ENCODE data around the gene TSPO2. TPM values are rescaled to one million over a fixed set of nuclear protein-coding genes. Genes with fewer than 3 reads are reported as not detected.

Gene TSPO2
- total and polyA plus RNA-seq, 2 of the 13 experiments (the other 11 are each of a cell fraction or from before 2014, with no cell fraction given): 0.55 TPM; not detected in 1

- H3K9ac ChIP-seq (ENCODE audit: insufficient read depth, low read depth, low read length): peak overlapping the region; percentile 78
- no peaks in the 10 kb centered on the region for H4K20me1 ChIP-seq (ENCODE audit: insufficient read depth, low read length)
- H3K36me3 ChIP-seq (replicated peaks in 1 of 2; ENCODE audit: control insufficient read depth in 1 of 2, insufficient read depth in 2 of 2, low read length in 2 of 2): no peaks in the 10 kb centered on the region
- peak; percentile 70 for ATAC-seq
- peak overlapping the region; percentile 87 for H3K27ac ChIP-seq (ENCODE audit: extremely low read length, insufficient read depth, low read length)
- in situ Hi-C loops (cut with HindIII; ENCODE audit: extremely low pct_ligation_motif_present, low pct_unique_long_range_greater_than_20kb): loop anchor here (5.0 kb wide), 1 partner anchor 75 kb away; the partner anchor contains the start of genes NFYA and OARD1
- WGBS (ENCODE audit: low lambda C conversion rate): 0% methylated on average over 3 of the region's 4 CpGs
- peak; percentile 85 for FAIRE-seq
- H3K9me3 ChIP-seq (ENCODE audit: low read length): no peaks in the 10 kb centered on the region
- H3K27me3 ChIP-seq (ENCODE audit: control insufficient read depth in 1 of 2, insufficient read depth in 2 of 2, low read length in 2 of 2): no peaks in the 10 kb centered on the region
- BruUV-seq (replicated peaks): no TSS peak
- ChIA-PET POLR2A (interaction anchor here (0.8 to 4.3 kb wide), 13 partner anchors 10 to 101 kb away, joined by 3 to 36 read pairs (median 6); partner anchors contain the start of genes NFYA and OARD1), CTCF (ENCODE audit: low intra/inter-chr PET ratio, low total read pairs) (interaction anchor here (0.6 kb wide), 1 partner anchor 9 kb away, joined by 3 read pairs; no protein-coding TSS in a partner anchor)
- H3K4me2 ChIP-seq (ENCODE audit: low read depth, low read length): peak overlapping the region; percentile 92
- peaks cover 82% of the 10 kb centered on the region for H3K4me1 ChIP-seq (ENCODE audit: insufficient read depth, low read length)
- peak; percentile 95 for DNase-seq (ENCODE audit: low spot score)
- H3K79me2 ChIP-seq (ENCODE audit: insufficient read depth, low read length): no peaks in the 10 kb centered on the region
- intact Hi-C loops (cut with micrococcal nuclease; ENCODE audit: unreplicated experiment): loop anchor here (2.0 to 5.0 kb wide), 4 partner anchors 39 to 100 kb away; partner anchors contain the start of gene TSPO2
- peak overlapping the region; percentile 75 for H2AFZ ChIP-seq (ENCODE audit: low read length)
- peak overlapping the region in 2 of 3 experiments; percentile 20 to 64; a peak in 2 of 6 replicates for H3K4me3 ChIP-seq (replicated peaks in 1 of 3; ENCODE audit: insufficient read depth in 1 of 3, low read depth in 2 of 3, low read length in 3 of 3)
- TF ChIP-seq SNAPC5 (CRISPR knock-in tag; IDR thresholded peaks at IDR 0.05; ENCODE audit: borderline replicate concordance) (no peak), BRCA1 (CRISPR knock-in tag; IDR thresholded peaks at IDR 0.05) (no peak), ZNF326 (CRISPR knock-in tag; IDR thresholded peaks at IDR 0.05; ENCODE audit: borderline replicate concordance) (no peak), MED1 (CRISPR knock-in tag; IDR thresholded peaks at IDR 0.05) (peak; percentile 28; the same call in 1 of the 2 replicates), MTA1 (CRISPR knock-in tag; IDR thresholded peaks at IDR 0.05; ENCODE audit: borderline replicate concordance) (no peak), MTF2 (CRISPR knock-in tag; IDR thresholded peaks at IDR 0.05; ENCODE audit: borderline replicate concordance) (no peak), RELA (CRISPR knock-in tag; IDR thresholded peaks at IDR 0.05) (no peak), ZNF607 (CRISPR knock-in tag; IDR thresholded peaks at IDR 0.05; ENCODE audit: borderline replicate concordance) (no peak), ZNF747 (CRISPR knock-in tag; IDR thresholded peaks at IDR 0.05; ENCODE audit: borderline replicate concordance) (0 out of 2 replicates have a peak, but pooled peaks have one; percentile 49), SYNCRIP (IDR thresholded peaks at IDR 0.05; ENCODE audit: insufficient read depth, low read depth, low read length) (no peak), ELF1 (CRISPR knock-in tag; IDR thresholded peaks at IDR 0.05) (0 out of 2 replicates have a peak, but pooled peaks have one; percentile 15), ZNF501 (CRISPR knock-in tag; IDR thresholded peaks at IDR 0.05) (no peak), ZBTB3 (CRISPR knock-in tag; IDR thresholded peaks at IDR 0.05; ENCODE audit: borderline replicate concordance, low read depth) (peak; percentile 31; the same call in 1 of the 2 replicates), ZNF264 (CRISPR knock-in tag; IDR thresholded peaks at IDR 0.05) (no peak; the same call in 1 of the 2 replicates), ZNF383 (CRISPR knock-in tag; IDR thresholded peaks at IDR 0.05; ENCODE audit: borderline replicate concordance) (peak; percentile 53; the same call in 1 of the 2 replicates), CREBL2 (CRISPR knock-in tag; IDR thresholded peaks at IDR 0.05; ENCODE audit: borderline replicate concordance) (no peak), ZNF770 (CRISPR knock-in tag; IDR thresholded peaks at IDR 0.05) (no peak), ZNF577 (CRISPR knock-in tag; IDR thresholded peaks at IDR 0.05; ENCODE audit: borderline replicate concordance, low read depth) (no peak), ZFX (CRISPR knock-in tag; IDR thresholded peaks at IDR 0.05; ENCODE audit: low read depth) (no peak), ATF3 (CRISPR knock-in tag; IDR thresholded peaks at IDR 0.05) (peak; percentile 98)
Observed at GRCh38 chr6:40997234-40997957, 44.9 kb upstream of the TSPO2 start.

Data from HepG2 (cell line).